GM12878 (cell line): ENCODE measurements around the gene VWA5B2. TPM values are rescaled to one million over a fixed set of nuclear protein-coding genes. Genes with fewer than 3 reads are reported as not detected.

Experiments
- ATAC-seq: fragments of 200-7000 bp; cut with Tn5 transposase; 3 replicates; pipeline ENCODE4 v1.9.1; 2020; ENCODE audit warnings: mild to moderate bottlenecking, moderate library complexity
- BruUV-seq: library from RNA; stranded (reverse); fragments of 400-500 nt; replicated peaks from 2 replicates; lab custom pipeline; 2021; lab: Mats Ljungman, UMichigan
- CTCF ChIA-PET: fragments of 300-600 bp; sonication (Branson Sonifier 250); formaldehyde crosslinking; extraction: SDS; loops from one replicate; lab custom pipeline; 2021; ENCODE audit warnings: inconsistent platforms; lab: Yijun Ruan, JAX
- POLR2A ChIA-PET: fragments of 350-600 bp; formaldehyde crosslinking; extraction: SDS; loops from one replicate; lab custom pipeline; 2021; ENCODE audit warnings: inconsistent platforms; lab: Charles Lee
- RAD21 ChIA-PET: fragments of 300-600 bp; sonication (Branson Sonifier 250); formaldehyde crosslinking; loops from one replicate; lab custom pipeline; 2023; ENCODE audit warnings: antibody characterized with exemption; ENCODE audit not compliant: unreplicated experiment; lab: Charles Lee
- SMC1A ChIA-PET: fragments of 300-600 bp; sonication (Branson Sonifier 250); formaldehyde crosslinking; loops from one replicate; lab custom pipeline; 2023; ENCODE audit not compliant: unreplicated experiment, uncharacterized antibody; lab: Charles Lee
- DNase-seq: peaks from one replicate; pipeline ENCODE4 v3.0.0-alpha.2; 2011; ENCODE audit warnings: low read depth, low spot score
- FAIRE-seq: peaks from 3 replicates; lab custom pipeline; 2011; peaks lifted over from hg19 to GRCh38; lab: Jason Lieb, UNC
- H2AFZ ChIP-seq: 2 replicates; pipeline ENCODE4 v1.6.0; 2011; ENCODE audit warnings: low read depth, low read length, control low read depth; ENCODE audit not compliant: control insufficient read depth
- H3K27ac ChIP-seq: 2 replicates; pipeline ENCODE4 v1.5.1; 2011; ENCODE audit warnings: control low read depth; ENCODE audit not compliant: control insufficient read depth, insufficient read depth
- H3K27me3 ChIP-seq, 2 experiments: replicated peaks in 1 of 2; 2 replicates each; pipeline versions ENCODE4 v1.6.0 to v1.6.1; 2011; ENCODE audit warnings: low read length in 1 of 2; ENCODE audit not compliant: control insufficient read depth in 2 of 2, insufficient read depth in 2 of 2
- H3K36me3 ChIP-seq, 2 experiments: 2 replicates each; pipeline ENCODE4 v1.5.1; 2011; ENCODE audit warnings: low read length in 1 of 2; ENCODE audit not compliant: control insufficient read depth in 2 of 2, insufficient read depth in 2 of 2
- H3K4me1 ChIP-seq: 2 replicates; pipeline ENCODE4 v1.6.1; 2011; ENCODE audit warnings: mild to moderate bottlenecking, low read length, moderate library complexity, mixed read lengths; ENCODE audit not compliant: control insufficient read depth, insufficient read depth
- H3K4me2 ChIP-seq: 2 replicates; pipeline ENCODE4 v1.6.0; 2011; ENCODE audit warnings: control low read depth; ENCODE audit not compliant: control insufficient read depth, insufficient read depth
- H3K4me3 ChIP-seq: fragments of 200-600 bp; sonication (generic); 2 replicates; pipeline ENCODE4 v1.5.1; 2016
- H3K79me2 ChIP-seq: 2 replicates; pipeline ENCODE4 v1.6.0; 2011; ENCODE audit warnings: low read length; ENCODE audit not compliant: control insufficient read depth, insufficient read depth
- H3K9ac ChIP-seq: 2 replicates; pipeline ENCODE4 v1.8.0; 2011; ENCODE audit warnings: low read length, control low read depth, mixed read lengths; ENCODE audit not compliant: control insufficient read depth, insufficient read depth
- H3K9me3 ChIP-seq: replicated peaks from 3 replicates; pipeline ENCODE4 v1.5.1; 2011; ENCODE audit warnings: mild to moderate bottlenecking, low read length; ENCODE audit not compliant: control insufficient read depth, insufficient read depth
- H4K20me1 ChIP-seq: 2 replicates; pipeline ENCODE4 v1.6.0; 2011; ENCODE audit not compliant: control insufficient read depth, insufficient read depth
- POLR2AphosphoS5 ChIP-seq: IDR thresholded peaks from 2 replicates; pipeline ENCODE4 v1.6.1; 2011; ENCODE audit warnings: mild to moderate bottlenecking, low read length, inconsistent platforms
- WGBS: methylation state at CpG from one replicate; pipeline ENCODE4 v1.1.6; 2016; ENCODE audit warnings: low lambda C conversion rate; ENCODE audit not compliant: insufficient replicate concordance, insufficient coverage; ENCODE audit errors: missing lambda C conversion rate; 5-methylcytosine and 5-hydroxymethylcytosine counted together
- in situ Hi-C: fragments of 300-500 bp; cut with MboI; formaldehyde crosslinking; loops from 9 replicates; pipeline ENCODE4 v1.14.3; 2018; ENCODE audit warnings: mixed read lengths
- intact Hi-C: fragments of 100-400 bp; cut with micrococcal nuclease; formaldehyde crosslinking; loops from one replicate; pipeline ENCODE4 v1.14.2; 2022; ENCODE audit not compliant: unreplicated experiment
- polyA plus RNA-seq, 11 experiments: library from polyadenylated mRNA; depleted of rRNA in 4 of 11; unstranded in 6 of 11; stranded (reverse) in 5 of 11; fragments of >200 nt; fragmentation: Nextera tagmentation in 4 of 11; fragmentation: Illumina TruSeq in 1 of 11; extraction: Ambion mirVana in 4 of 11; extraction: Trizol in 1 of 11; gene quantifications; 1 replicate in 1 of 11; 2 replicates in 10 of 11; pipeline versions ENCODE4 v1.2.1 to v1.2.3, GENCODE V29; 2011 to 2016; ENCODE audit warnings: inconsistent platforms in 2 of 11, missing spikeins in 2 of 11, low read depth in 1 of 11
- total RNA-seq, 4 experiments: library from RNA; depleted of rRNA in 3 of 4; stranded (reverse); fragments of >200 nt in 3 of 4; fragmentation: Illumina TruSeq in 1 of 4; extraction: Trizol in 1 of 4; gene quantifications; 2 replicates each; pipeline versions ENCODE4 v1.2.1 to v1.2.3, GENCODE V29; 2013 to 2021
- TF ChIP-seq, protein P1 (sequence below): IDR thresholded peaks from 2 replicates; pipeline ENCODE4 v1.6.1; 2012; ENCODE audit warnings: mild to moderate bottlenecking, low read depth, low read length

VWA5B2 gene
- total and polyA plus RNA-seq, 10 of the 15 experiments (the other 5 are each of a cell fraction or from before 2014, with no cell fraction given): 0.03 to 0.09 TPM; not detected in 8

DNA sequence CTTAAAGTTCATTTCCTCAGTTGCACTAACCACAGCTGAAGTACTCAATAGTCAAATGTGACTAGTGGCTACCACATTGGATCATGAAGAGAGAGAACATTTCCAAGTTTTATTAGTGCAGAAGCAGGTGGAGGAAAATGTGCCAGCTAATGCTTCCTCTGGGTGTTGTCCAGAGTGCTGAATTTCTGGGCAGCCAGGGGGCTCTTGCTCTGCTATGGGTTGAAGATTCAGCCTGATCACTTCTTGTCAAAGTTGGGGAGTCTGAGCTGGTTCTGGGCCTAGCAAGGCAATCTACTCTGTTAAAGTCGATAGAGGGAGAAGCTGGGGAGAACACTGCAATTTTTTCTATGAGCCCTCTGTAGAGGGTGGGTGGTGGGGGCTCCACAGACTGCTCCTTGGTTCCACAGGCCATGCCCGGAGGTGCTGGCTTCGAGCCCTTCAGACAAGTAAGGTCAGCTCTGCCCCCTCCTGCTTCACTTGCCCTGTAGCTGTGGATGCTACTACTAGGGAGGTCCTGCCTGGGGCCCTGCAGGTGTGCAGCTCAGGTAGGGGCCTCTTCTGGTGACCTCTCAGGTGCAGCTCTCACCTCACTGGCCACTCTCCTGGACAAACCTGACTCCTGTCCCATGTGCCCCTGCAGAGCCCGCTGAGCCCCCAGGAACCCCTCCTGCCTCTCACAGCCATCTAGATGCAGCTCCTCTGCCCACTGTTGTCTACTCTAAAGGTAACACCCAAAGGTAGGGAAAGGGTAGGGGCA, 11.2 kb downstream of the VWA5B2 start:
- Histone ChIP-seq H3K4me1 (no peaks in the 10 kb centered on the region), H3K9me3 (no peaks in the 10 kb centered on the region), H3K4me2 (no peak overlapping the region), H3K79me2 (no peaks in the 10 kb centered on the region), H3K27ac (no peak overlapping the region), H3K36me3 (peaks cover 17 to 20% of the 10 kb centered on the region in 2 experiments), H2AFZ (no peak overlapping the region), H3K27me3 (no peaks in the 10 kb centered on the region), H3K4me3 (no peak overlapping the region)
- ChIA-PET POLR2A (no interaction called here), CTCF (interaction anchor here (0.6 to 1.3 kb wide), 3 partner anchors 9 to 765 kb away, joined by 3 to 5 read pairs (median 4); partner anchors contain the start of gene EEF1AKMT4), SMC1A (no interaction called here)
- in situ Hi-C loops: no loop called here
- peak; percentile 57 for ATAC-seq
- BruUV-seq: no TSS peak
- TF ChIP-seq, protein P1, sequence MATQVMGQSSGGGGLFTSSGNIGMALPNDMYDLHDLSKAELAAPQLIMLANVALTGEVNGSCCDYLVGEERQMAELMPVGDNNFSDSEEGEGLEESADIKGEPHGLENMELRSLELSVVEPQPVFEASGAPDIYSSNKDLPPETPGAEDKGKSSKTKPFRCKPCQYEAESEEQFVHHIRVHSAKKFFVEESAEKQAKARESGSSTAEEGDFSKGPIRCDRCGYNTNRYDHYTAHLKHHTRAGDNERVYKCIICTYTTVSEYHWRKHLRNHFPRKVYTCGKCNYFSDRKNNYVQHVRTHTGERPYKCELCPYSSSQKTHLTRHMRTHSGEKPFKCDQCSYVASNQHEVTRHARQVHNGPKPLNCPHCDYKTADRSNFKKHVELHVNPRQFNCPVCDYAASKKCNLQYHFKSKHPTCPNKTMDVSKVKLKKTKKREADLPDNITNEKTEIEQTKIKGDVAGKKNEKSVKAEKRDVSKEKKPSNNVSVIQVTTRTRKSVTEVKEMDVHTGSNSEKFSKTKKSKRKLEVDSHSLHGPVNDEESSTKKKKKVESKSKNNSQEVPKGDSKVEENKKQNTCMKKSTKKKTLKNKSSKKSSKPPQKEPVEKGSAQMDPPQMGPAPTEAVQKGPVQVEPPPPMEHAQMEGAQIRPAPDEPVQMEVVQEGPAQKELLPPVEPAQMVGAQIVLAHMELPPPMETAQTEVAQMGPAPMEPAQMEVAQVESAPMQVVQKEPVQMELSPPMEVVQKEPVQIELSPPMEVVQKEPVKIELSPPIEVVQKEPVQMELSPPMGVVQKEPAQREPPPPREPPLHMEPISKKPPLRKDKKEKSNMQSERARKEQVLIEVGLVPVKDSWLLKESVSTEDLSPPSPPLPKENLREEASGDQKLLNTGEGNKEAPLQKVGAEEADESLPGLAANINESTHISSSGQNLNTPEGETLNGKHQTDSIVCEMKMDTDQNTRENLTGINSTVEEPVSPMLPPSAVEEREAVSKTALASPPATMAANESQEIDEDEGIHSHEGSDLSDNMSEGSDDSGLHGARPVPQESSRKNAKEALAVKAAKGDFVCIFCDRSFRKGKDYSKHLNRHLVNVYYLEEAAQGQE: peak; percentile 93
- no peak for TF ChIP-seq POLR2AphosphoS5
- TF ChIP-seq, all 136 proteins: peak for 1
- intact Hi-C loops: no loop called here
- FAIRE-seq (no peak), DNase-seq (no peak)
- Histone ChIP-seq H4K20me1 (no peaks in the 10 kb centered on the region), H3K9ac (no peak overlapping the region)
- RAD21 ChIA-PET: interaction anchor here (1.1 kb wide), 1 partner anchor 11 kb away, joined by 4 read pairs; no protein-coding TSS in a partner anchor
- WGBS: 74% methylated on average over 4 of the region's 4 CpGs
